Heart left ventricle (tissue), 16 donors: ENCODE data around the gene CD99L2. TPM values are rescaled to one million over a fixed set of nuclear protein-coding genes. Genes with fewer than 3 reads are reported as not detected.

Experiments
- ATAC-seq, 4 donors: fragments of 200-7000 bp; cut with Tn5 transposase; one replicate each; pipeline ENCODE4 v1.9.1; 2020 to 2022; ENCODE audit warnings: moderate library complexity in 4 of 4, mild to moderate bottlenecking in 3 of 4, moderate number of reproducible peaks in 1 of 4
- DNase-seq, 5 donors: peaks; one replicate each; pipeline ENCODE4 v3.0.0-alpha.2; 2020
- H3K27ac ChIP-seq, 12 donors: fragments of 200-600 bp; sonication (generic) in 4 of 12; one replicate each; pipeline versions ENCODE4 v1.5.0 to v1.8.0; 2016 to 2022; ENCODE audit warnings: mild to moderate bottlenecking in 2 of 12
- H3K27me3 ChIP-seq, 9 donors: fragments of 200-600 bp; sonication (generic) in 2 of 9; one replicate each; pipeline versions ENCODE4 v1.5.1 to v1.8.0; 2016 to 2022; ENCODE audit warnings: mild to moderate bottlenecking in 3 of 9
- H3K36me3 ChIP-seq, 9 donors: fragments of 200-600 bp; sonication (generic) in 2 of 9; one replicate each; pipeline versions ENCODE4 v1.5.0 to v1.8.0; 2018 to 2022; ENCODE audit warnings: mild to moderate bottlenecking in 2 of 9
- H3K4me1 ChIP-seq, 12 donors: fragments of 200-600 bp; sonication (generic) in 4 of 12; one replicate each; pipeline versions ENCODE4 v1.5.0 to v1.8.0; 2016 to 2022; ENCODE audit warnings: mild to moderate bottlenecking in 3 of 12
- H3K4me3 ChIP-seq, 12 donors: fragments of 200-600 bp; sonication (generic) in 4 of 12; one replicate each; pipeline versions ENCODE4 v1.5.0 to v1.8.0; 2017 to 2022; ENCODE audit warnings: mild to moderate bottlenecking in 9 of 12, moderate library complexity in 4 of 12
- H3K9me3 ChIP-seq, 12 donors: fragments of 200-600 bp; sonication (generic) in 4 of 12; one replicate each; pipeline versions ENCODE4 v1.5.0 to v1.8.0; 2016 to 2022; ENCODE audit warnings: mild to moderate bottlenecking in 1 of 12
- CTCF ChIP-seq, 12 donors: fragments of 200-600 bp; sonication (generic) in 4 of 12; IDR thresholded peaks; one replicate each; pipeline versions ENCODE4 v1.5.0 to v1.8.0; 2018 to 2022; ENCODE audit warnings: antibody characterized with exemption in 12 of 12, mild to moderate bottlenecking in 5 of 12
- POLR2A ChIP-seq, 2 donors: fragments of 450-650 bp; IDR thresholded peaks; one replicate each; pipeline ENCODE4 v1.6.1; 2017; ENCODE audit warnings: antibody characterized with exemption in 2 of 2, mild to moderate bottlenecking in 2 of 2, moderate library complexity in 2 of 2
- WGBS, 4 donors: extraction: QIAGEN DNeasy Blood & Tissue Kit in 2 of 4; methylation state at CpG; one replicate each; pipeline versions ENCODE4 v1.1.5 to v1.1.7; 2013 to 2018; 5-methylcytosine and 5-hydroxymethylcytosine counted together
- intact Hi-C, 10 donors: fragments of 100-400 bp; cut with DNase I; formaldehyde crosslinking; loops; one replicate each; pipeline versions ENCODE4 v1.11.1 to v1.14.2; 2022
- polyA plus RNA-seq, 2 donors: library from polyadenylated mRNA; stranded (reverse); fragments of 200-250 nt; gene quantifications; one replicate each; pipeline ENCODE4 v1.2.3, GENCODE V29; 2013
- total RNA-seq, 9 donors: library from RNA; depleted of rRNA in 2 of 9; stranded (reverse); fragments of >200 nt in 2 of 9; fragmentation: NEBNext Ultra II Directional in 3 of 9; extraction: Animal tissue kit (Norgen Biotek cat#: 25700) in 3 of 9; gene quantifications; one replicate each; pipeline versions ENCODE4 v1.1.0 to v1.2.4, GENCODE V29; 2016 to 2023
- donor health status: ischemic (EF 13 %, LVEDD 7.1; RV severe dilation, severe dysfunction).
- donor health status: healthy with polysubstance abuse.
- donor health status: DM: no; HTN: yes; CAD: no.
- donor health status: DM: no; HTN: no; CAD: no.
- donor health status: ischemic (EF 25% LVEDD 6.9; RV normal size, moderate dysfunction).
- donor health status: ischemic (EF 25% LVEDD 5.7; RV mildly dilated, moderate dysfunction).
- donor health status: healthy.
- donor health status: DM: yes; HTN: yes; CAD: no.
- donor health status: ischemic (EF 35%, LVEDD 5.7; RV mildly dilated, moderate dysfunction).
- donor health status: nonischemic (EF 11% LVEDD 7.7; RV severe dilation, severe dysfunction).
- donor health status: DM: yes; HTN: yes; CAD: no.
- donor health status: PGD.
- donor health status: ischemic (EF 29% LVEDD 5.4; RV normal size, mild dysfunction).
- donor health status: nonischemic (EF 23%, LVEDD 6.1; RV moderate dilation, normal function).

The CD99L2 gene
- total and polyA plus RNA-seq, 11 donors = 51.9 to 115 (median 82.1) TPM

- intact Hi-C loops = no loop called here
- DNase-seq = no peak
Measured at GRCh38 chrX:150761176-150761818, 137.2 kb downstream of the CD99L2 start.

GRCh38 chrX:150759568-150760416 lies 138.7 kb downstream of the CD99L2 start:
- WGBS, 4 donors = 79 to 94% (median 89%) methylated on average over 19 to 22 of the region's 22 CpGs
- no peak for TF ChIP-seq POLR2A (IDR thresholded peaks at IDR 0.05)
- no peak for TF ChIP-seq CTCF (IDR thresholded peaks at IDR 0.05)
- no peak for DNase-seq
- H3K27me3 ChIP-seq = no peaks in the 10 kb centered on the region
- no peak overlapping the region for H3K27ac ChIP-seq
- no peaks in the 10 kb centered on the region for H3K9me3 ChIP-seq
- peaks cover 0 to 19% (median 0%) of the 10 kb centered on the region in 9 donors for H3K36me3 ChIP-seq
- intact Hi-C loops = no loop called here
- ATAC-seq = no peak
- no peak overlapping the region for H3K4me3 ChIP-seq
- H3K4me1 ChIP-seq = no peaks in the 10 kb centered on the region

More at GRCh38 chrX:150761176-150761818, 137.2 kb downstream of the CD99L2 start:
- H3K36me3 ChIP-seq = peaks cover 0 to 17% (median 0%) of the 10 kb centered on the region in 9 donors
- peak in 1 of 4 donors; percentile 9 for ATAC-seq
- no peak for TF ChIP-seq POLR2A (IDR thresholded peaks at IDR 0.05)
- no peak for TF ChIP-seq CTCF (IDR thresholded peaks at IDR 0.05)
- H3K4me3 ChIP-seq = no peak overlapping the region
- WGBS, 4 donors = 57 to 76% (median 68%) methylated on average over 5 to 7 of the region's 7 CpGs
- H3K27ac ChIP-seq = no peak overlapping the region
- no peaks in the 10 kb centered on the region for H3K27me3 ChIP-seq
- no peaks in the 10 kb centered on the region for H3K4me1 ChIP-seq
- H3K9me3 ChIP-seq = no peaks in the 10 kb centered on the region

GRCh38 chrX:150757371-150757770 lies 141.1 kb downstream of the CD99L2 start:
- ATAC-seq (no peak), DNase-seq (no peak)
- Histone ChIP-seq H3K27me3 (no peaks in the 10 kb centered on the region), H3K27ac (no peak overlapping the region), H3K4me3 (no peak overlapping the region), H3K36me3 (peaks cover 0 to 30% (median 0%) of the 10 kb centered on the region in 9 donors), H3K9me3 (no peaks in the 10 kb centered on the region), H3K4me1 (no peaks in the 10 kb centered on the region)
- intact Hi-C loops = no loop called here
- no peak for TF ChIP-seq CTCF (IDR thresholded peaks at IDR 0.05)
- no peak for TF ChIP-seq POLR2A (IDR thresholded peaks at IDR 0.05)
- WGBS, 4 donors = 82 to 97% (median 94%) methylated on average over 5 of the region's 5 CpGs

GRCh38 chrX:150753968-150754367 lies 144.5 kb downstream of the CD99L2 start:
- no peak overlapping the region for H3K4me3 ChIP-seq
- no peak for ATAC-seq
- TF ChIP-seq POLR2A (IDR thresholded peaks at IDR 0.05) (no peak), CTCF (IDR thresholded peaks at IDR 0.05) (no peak)
- no peaks in the 10 kb centered on the region for H3K27me3 ChIP-seq
- no peaks in the 10 kb centered on the region for H3K9me3 ChIP-seq
- no peaks in the 10 kb centered on the region for H3K4me1 ChIP-seq
- WGBS, 4 donors = 87 to 99% (median 93%) methylated on average over 4 of the region's 4 CpGs
- no peak for DNase-seq
- intact Hi-C loops = no loop called here
- H3K27ac ChIP-seq = no peak overlapping the region
- H3K36me3 ChIP-seq = peaks cover 0 to 38% (median 6%) of the 10 kb centered on the region in 9 donors
